IMR-90 (cell line): ENCODE data around the gene ZNF660. TPM values are rescaled to one million over a fixed set of nuclear protein-coding genes. Genes with fewer than 3 reads are reported as not detected.
"Not testable (repeated sequence)": the region's sequence is repeated elsewhere in the genome, so short reads cannot be mapped to it uniquely, and the experiment has no call there.

Experiments used
- ATAC-seq: fragments of 200-7000 bp; cut with Tn5 transposase; 2 replicates; pipeline ENCODE4 v1.9.1; 2020; ENCODE audit warnings: low read depth, mild to moderate bottlenecking, moderate library complexity
- BruUV-seq: library from RNA; stranded (reverse); fragments of 400-500 nt; replicated peaks from 2 replicates; lab custom pipeline; 2021; lab: Mats Ljungman, UMichigan
- CTCF ChIA-PET: fragments of 300-600 bp; formaldehyde crosslinking; extraction: SDS; loops from one replicate; lab custom pipeline; 2021; ENCODE audit warnings: antibody characterized with exemption; lab: Yijun Ruan, JAX
- POLR2A ChIA-PET: fragments of 300-600 bp; sonication (Branson Sonifier 250); formaldehyde crosslinking; loops from one replicate; lab custom pipeline; 2022; ENCODE audit warnings: antibody characterized with exemption; ENCODE audit not compliant: unreplicated experiment; lab: Charles Lee
- DNase-seq: peaks from one replicate; pipeline ENCODE4 v3.0.0; 2013
- H2AFZ ChIP-seq: replicated peaks from 2 replicates; pipeline ENCODE3; 2013; ENCODE audit warnings: low read length, mild to moderate bottlenecking; ENCODE audit not compliant: poor library complexity
- H2AK5ac ChIP-seq: 2 replicates; pipeline ENCODE4 v1.6.1; 2013; ENCODE audit warnings: low read depth, low read length, inconsistent platforms
- H2AK9ac ChIP-seq: replicated peaks from 2 replicates; pipeline ENCODE3; 2013; ENCODE audit warnings: mild to moderate bottlenecking, low read depth, low read length, moderate library complexity; ENCODE audit not compliant: poor library complexity
- H2BK120ac ChIP-seq: 2 replicates; pipeline ENCODE4 v1.6.1; 2013; ENCODE audit warnings: low read depth, low read length, inconsistent platforms
- H2BK15ac ChIP-seq: 3 replicates; pipeline ENCODE4 v1.6.1; 2013; ENCODE audit warnings: low read depth, low read length, inconsistent platforms
- H2BK20ac ChIP-seq: 2 replicates; pipeline ENCODE4 v1.6.1; 2013; ENCODE audit warnings: low read depth, mild to moderate bottlenecking, inconsistent platforms, low read length, moderate library complexity
- H2BK5ac ChIP-seq: 2 replicates; pipeline ENCODE4 v1.6.1; 2013; ENCODE audit warnings: mild to moderate bottlenecking, low read depth, low read length, inconsistent platforms; ENCODE audit not compliant: poor library complexity, severe bottlenecking
- H3K14ac ChIP-seq: replicated peaks from 2 replicates; pipeline ENCODE4 v1.6.1; 2013; ENCODE audit warnings: low read depth, low read length, inconsistent platforms
- H3K18ac ChIP-seq: 2 replicates; pipeline ENCODE4 v1.6.1; 2013; ENCODE audit warnings: low read depth, low read length, control low read depth
- H3K23ac ChIP-seq: 2 replicates; pipeline ENCODE4 v1.6.1; 2013; ENCODE audit warnings: low read depth, low read length, inconsistent platforms
- H3K27ac ChIP-seq: 2 replicates; pipeline ENCODE4 v1.5.1; 2013; ENCODE audit warnings: mild to moderate bottlenecking, control low read depth, low read length; ENCODE audit not compliant: insufficient read depth
- H3K27me3 ChIP-seq: 2 replicates; pipeline ENCODE4 v1.6.1; 2013; ENCODE audit warnings: low read length; ENCODE audit not compliant: control insufficient read depth, insufficient read depth
- H3K36me3 ChIP-seq: 2 replicates; pipeline ENCODE4 v1.6.1; 2013; ENCODE audit warnings: low read length, mixed read lengths; ENCODE audit not compliant: control insufficient read depth, insufficient read depth
- H3K4ac ChIP-seq: 2 replicates; pipeline ENCODE4 v1.6.1; 2013; ENCODE audit warnings: low read depth, low read length, inconsistent platforms
- H3K4me1 ChIP-seq: 2 replicates; pipeline ENCODE4 v1.6.1; 2013; ENCODE audit warnings: low read length, mixed read lengths; ENCODE audit not compliant: control insufficient read depth, insufficient read depth
- H3K4me2 ChIP-seq: 2 replicates; pipeline ENCODE4 v1.6.1; 2013; ENCODE audit warnings: low read depth, mild to moderate bottlenecking, control low read depth, low read length, moderate library complexity
- H3K4me3 ChIP-seq: 2 replicates; pipeline ENCODE4 v1.5.1; 2013; ENCODE audit warnings: low read depth, mild to moderate bottlenecking, control low read depth, low read length, moderate library complexity; ENCODE audit not compliant: insufficient read depth
- H3K56ac ChIP-seq: 2 replicates; pipeline ENCODE4 v1.6.1; 2013; ENCODE audit warnings: low read length, inconsistent platforms; ENCODE audit not compliant: insufficient read depth; ENCODE audit errors: extremely low read depth
- H3K79me1 ChIP-seq, 2 experiments: 2 replicates each; pipeline ENCODE4 v1.6.1; 2013; ENCODE audit warnings: low read length in 2 of 2, inconsistent platforms in 1 of 2, low read depth in 1 of 2
- H3K9ac ChIP-seq: 2 replicates; pipeline ENCODE4 v1.6.1; 2013; ENCODE audit warnings: low read depth, low read length, control low read depth
- H3K9me1 ChIP-seq: 2 replicates; pipeline ENCODE4 v1.6.1; 2013; ENCODE audit warnings: low read length, inconsistent platforms; ENCODE audit not compliant: insufficient read depth
- H3K9me3 ChIP-seq: 2 replicates; pipeline ENCODE4 v1.6.1; 2013; ENCODE audit warnings: low read length; ENCODE audit not compliant: control insufficient read depth, insufficient read depth
- H4K20me1 ChIP-seq: 2 replicates; pipeline ENCODE4 v1.6.1; 2013; ENCODE audit warnings: low read length, inconsistent platforms; ENCODE audit not compliant: insufficient read depth
- H4K5ac ChIP-seq: 2 replicates; pipeline ENCODE4 v1.6.1; 2013; ENCODE audit warnings: mild to moderate bottlenecking, low read depth, low read length, control low read depth
- H4K8ac ChIP-seq, 2 experiments: 2 replicates each; pipeline ENCODE4 v1.6.1; 2013; ENCODE audit warnings: low read depth in 2 of 2, low read length in 2 of 2, control low read depth in 1 of 2, inconsistent platforms in 1 of 2
- H4K91ac ChIP-seq: 2 replicates; pipeline ENCODE4 v1.6.1; 2013; ENCODE audit warnings: low read depth, low read length, inconsistent platforms; ENCODE audit not compliant: insufficient read depth
- BHLHE40 ChIP-seq: fragments of 150-350 bp; IDR thresholded peaks from 2 replicates; pipeline ENCODE4 v1.6.1; 2016; ENCODE audit warnings: mild to moderate bottlenecking, low read depth, low read length
- CTCF ChIP-seq: conservative IDR thresholded peaks from 2 replicates; pipeline ENCODE4 v1.5.1; 2012; ENCODE audit warnings: mild to moderate bottlenecking, low read depth, low read length, improper control_type of control experiment
- POLR2A ChIP-seq: IDR thresholded peaks from 2 replicates; pipeline ENCODE4 v1.6.1; 2012; ENCODE audit warnings: mild to moderate bottlenecking, low read depth, low read length
- RCOR1 ChIP-seq: IDR thresholded peaks from 2 replicates; pipeline ENCODE4 v1.6.1; 2012; ENCODE audit warnings: mild to moderate bottlenecking, low read length, improper control_type of control experiment; ENCODE audit not compliant: insufficient replicate concordance
- USF2 ChIP-seq: fragments of 150-350 bp; IDR thresholded peaks from 2 replicates; pipeline ENCODE4 v1.6.1; 2017; ENCODE audit warnings: mild to moderate bottlenecking, antibody characterized with exemption, low read length, low read depth
- WGBS, 2 experiments: methylation state at CpG; one replicate each; pipeline versions ENCODE4 v1.1.5 to v1.1.7; 2013; ENCODE audit warnings: missing lambda C conversion rate in 2 of 2; ENCODE audit not compliant: insufficient read length in 1 of 2; ENCODE audit errors: extremely low coverage in 2 of 2; 5-methylcytosine and 5-hydroxymethylcytosine counted together
- dilution Hi-C: fragments of 300-500 bp; cut with HindIII; formaldehyde crosslinking; loops from one replicate; pipeline ENCODE4 v1.14.3; 2018; ENCODE audit warnings: low sequenced_read_pairs; ENCODE audit not compliant: unreplicated experiment
- in situ Hi-C: fragments of 300-500 bp; cut with MboI; formaldehyde crosslinking; loops from 3 replicates; pipeline ENCODE4 v1.14.3; 2019; ENCODE audit warnings: low sequenced_read_pairs, inconsistent platforms, mixed read lengths
- intact Hi-C: fragments of 100-400 bp; cut with micrococcal nuclease; formaldehyde crosslinking; loops from 2 replicates; pipeline ENCODE4 v1.10.0; 2022
- polyA plus RNA-seq, 3 experiments: library from polyadenylated mRNA; depleted of rRNA; stranded (reverse); fragments of >200 nt; gene quantifications; 2 replicates each; pipeline ENCODE4 v1.2.3, GENCODE V29; 2012; ENCODE audit warnings: low replicate concordance in 1 of 3
- total RNA-seq: library from RNA; depleted of rRNA; stranded (reverse); fragments of >200 nt; gene quantifications from 2 replicates; pipeline ENCODE4 v1.2.3, GENCODE V29; 2012

The ZNF660 gene
- total and polyA plus RNA-seq, 2 of the 4 experiments (the other 2 are of a cell fraction) = 0.70 to 1.3 TPM

GRCh38 chr3:44576613-44577012, 8.2 kb upstream of the ZNF660 start:
- no peak overlapping the region for H2AK5ac ChIP-seq
- H4K5ac ChIP-seq = no peak overlapping the region
- no peak overlapping the region for H3K23ac ChIP-seq
- H3K36me3 ChIP-seq = 0 out of 2 replicates have a peak, but pooled peaks cover 2% of the 10 kb centered on the region
- H3K9ac ChIP-seq = no peak overlapping the region
- intact Hi-C loops (no loop called here), in situ Hi-C loops (no loop called here), dilution Hi-C loops (no loop called here)
- ATAC-seq (no peak), DNase-seq (no peak)
- no peak overlapping the region for H3K4ac ChIP-seq
- no peaks in the 10 kb centered on the region for H3K9me1 ChIP-seq
- H3K18ac ChIP-seq = no peak overlapping the region
- no peak overlapping the region for H3K27ac ChIP-seq
- BruUV-seq = no TSS peak
- H3K4me2 ChIP-seq = no peak overlapping the region
- no peaks in the 10 kb centered on the region for H3K79me1 ChIP-seq
- ChIA-PET POLR2A (no interaction called here), CTCF (interaction anchor here (0.6 kb wide), 1 partner anchor 186 kb away, joined by 12 read pairs; no protein-coding TSS in a partner anchor)
- H2BK5ac ChIP-seq = no peak overlapping the region
- H2BK20ac ChIP-seq = no peak overlapping the region
- no peak overlapping the region for H3K14ac ChIP-seq
- H3K9me3 ChIP-seq = peaks cover 12% of the 10 kb centered on the region; the same call in 1 of the 2 replicates
- H4K91ac ChIP-seq = no peak overlapping the region
- H2AFZ ChIP-seq = no peak overlapping the region
- no peak overlapping the region for H3K56ac ChIP-seq
- H2BK15ac ChIP-seq = no peak overlapping the region
- no peaks in the 10 kb centered on the region for H3K27me3 ChIP-seq
- H2BK120ac ChIP-seq = no peak overlapping the region
- TF ChIP-seq RCOR1 (no peak), CTCF (no peak), USF2 (no peak), POLR2A (no peak), BHLHE40 (no peak)
- no peak overlapping the region for H2AK9ac ChIP-seq
- no peak overlapping the region for H4K8ac ChIP-seq
- no peak overlapping the region for H3K4me3 ChIP-seq
- H3K4me1 ChIP-seq = no peaks in the 10 kb centered on the region
- no peaks in the 10 kb centered on the region for H4K20me1 ChIP-seq

- dilution Hi-C loops, H2BK5ac ChIP-seq, H3K23ac ChIP-seq: not testable (repeated sequence)
These were observed 7.3 kb upstream of the ZNF660 start for GRCh38 chr3:44577354-44577952.

More at GRCh38 chr3:44577354-44577952, 7.3 kb upstream of the ZNF660 start:
- H4K8ac ChIP-seq, in situ Hi-C loops, H2BK120ac ChIP-seq, H2BK20ac ChIP-seq, H3K27me3 ChIP-seq, H4K91ac ChIP-seq, H3K9ac ChIP-seq, H4K20me1 ChIP-seq, H3K36me3 ChIP-seq, H3K27ac ChIP-seq, BruUV-seq, H2AK9ac ChIP-seq, H4K5ac ChIP-seq, ATAC-seq, H2BK15ac ChIP-seq, H2AFZ ChIP-seq, H3K14ac ChIP-seq, H3K56ac ChIP-seq, H2AK5ac ChIP-seq, H3K79me1 ChIP-seq, H3K4me3 ChIP-seq, CTCF ChIA-PET, intact Hi-C loops, POLR2A ChIA-PET, H3K4me2 ChIP-seq, H3K4ac ChIP-seq, DNase-seq, H3K18ac ChIP-seq, H3K4me1 ChIP-seq, H3K9me1 ChIP-seq: not testable (repeated sequence)
- no CpG with 5 or more reads among the region's 11 CpGs for WGBS, 2 experiments
- peaks cover 12% of the 10 kb centered on the region; the same call in 1 of the 2 replicates for H3K9me3 ChIP-seq
